HEK293 (cell line): ENCODE data around the gene CRTC1.

Source experiments
- CTCF ChIP-seq: fragments of 450-650 bp; formaldehyde crosslinking; IDR thresholded peaks from 2 replicates; pipeline ENCODE4 v1.5.1; 2016; ENCODE audit warnings: missing biosample characterization, missing genetic modification characterization
- REST ChIP-seq: fragments of 450-650 bp; formaldehyde crosslinking; IDR thresholded peaks from 2 replicates; pipeline ENCODE4 v1.5.1; 2016; ENCODE audit warnings: missing biosample characterization, missing genetic modification characterization
- YY1 ChIP-seq: fragments of 450-650 bp; formaldehyde crosslinking; IDR thresholded peaks from 2 replicates; pipeline ENCODE4 v1.5.1; 2018; ENCODE audit warnings: missing biosample characterization, missing genetic modification characterization
- ZBTB20 ChIP-seq: fragments of 450-650 bp; formaldehyde crosslinking; IDR thresholded peaks from 2 replicates; pipeline ENCODE4 v1.5.1; 2016; ENCODE audit warnings: missing biosample characterization, missing genetic modification characterization
- ZNF138 ChIP-seq: fragments of 450-650 bp; formaldehyde crosslinking; IDR thresholded peaks from 2 replicates; pipeline ENCODE4 v1.5.1; 2016; ENCODE audit warnings: missing biosample characterization, missing genetic modification characterization, borderline replicate concordance
- ZNF24 ChIP-seq: fragments of 450-650 bp; formaldehyde crosslinking; IDR thresholded peaks from 2 replicates; pipeline ENCODE4 v1.5.1; 2016; ENCODE audit warnings: missing biosample characterization, missing genetic modification characterization
- ZNF501 ChIP-seq: fragments of 450-650 bp; formaldehyde crosslinking; IDR thresholded peaks from 2 replicates; pipeline ENCODE4 v1.5.1; 2016; ENCODE audit warnings: missing biosample characterization, missing genetic modification characterization
- TF ChIP-seq, protein P1 (sequence below): fragments of 450-650 bp; formaldehyde crosslinking; IDR thresholded peaks from 2 replicates; pipeline ENCODE4 v1.5.1; 2016; ENCODE audit warnings: missing biosample characterization, missing genetic modification characterization, borderline replicate concordance
- TF ChIP-seq, protein P2 (sequence below): fragments of 450-650 bp; formaldehyde crosslinking; IDR thresholded peaks from 2 replicates; pipeline ENCODE4 v1.5.1; 2016; ENCODE audit warnings: missing biosample characterization, missing genetic modification characterization, low read depth
- TF ChIP-seq, protein P3 (sequence below): fragments of 450-650 bp; formaldehyde crosslinking; optimal IDR thresholded peaks from 2 replicates; pipeline ENCODE3; 2016; ENCODE audit warnings: missing biosample characterization, mild to moderate bottlenecking, missing genetic modification characterization
- TF ChIP-seq, protein P4 (sequence below): fragments of 450-650 bp; formaldehyde crosslinking; IDR thresholded peaks from 2 replicates; pipeline ENCODE4 v1.5.1; 2017; ENCODE audit warnings: missing biosample characterization, missing genetic modification characterization
- TF ChIP-seq, protein P5 (sequence below): fragments of 450-650 bp; formaldehyde crosslinking; conservative IDR thresholded peaks from 2 replicates; pipeline ENCODE4 v1.5.1; 2016; ENCODE audit warnings: low read depth, missing biosample characterization, missing genetic modification characterization

GRCh38 chr19:18697680-18698079, 14.2 kb downstream of the CRTC1 start:
- no peak for TF ChIP-seq CTCF
- no peak for TF ChIP-seq ZNF24 (tag by site-specific recombination)
- TF ChIP-seq, protein P1, sequence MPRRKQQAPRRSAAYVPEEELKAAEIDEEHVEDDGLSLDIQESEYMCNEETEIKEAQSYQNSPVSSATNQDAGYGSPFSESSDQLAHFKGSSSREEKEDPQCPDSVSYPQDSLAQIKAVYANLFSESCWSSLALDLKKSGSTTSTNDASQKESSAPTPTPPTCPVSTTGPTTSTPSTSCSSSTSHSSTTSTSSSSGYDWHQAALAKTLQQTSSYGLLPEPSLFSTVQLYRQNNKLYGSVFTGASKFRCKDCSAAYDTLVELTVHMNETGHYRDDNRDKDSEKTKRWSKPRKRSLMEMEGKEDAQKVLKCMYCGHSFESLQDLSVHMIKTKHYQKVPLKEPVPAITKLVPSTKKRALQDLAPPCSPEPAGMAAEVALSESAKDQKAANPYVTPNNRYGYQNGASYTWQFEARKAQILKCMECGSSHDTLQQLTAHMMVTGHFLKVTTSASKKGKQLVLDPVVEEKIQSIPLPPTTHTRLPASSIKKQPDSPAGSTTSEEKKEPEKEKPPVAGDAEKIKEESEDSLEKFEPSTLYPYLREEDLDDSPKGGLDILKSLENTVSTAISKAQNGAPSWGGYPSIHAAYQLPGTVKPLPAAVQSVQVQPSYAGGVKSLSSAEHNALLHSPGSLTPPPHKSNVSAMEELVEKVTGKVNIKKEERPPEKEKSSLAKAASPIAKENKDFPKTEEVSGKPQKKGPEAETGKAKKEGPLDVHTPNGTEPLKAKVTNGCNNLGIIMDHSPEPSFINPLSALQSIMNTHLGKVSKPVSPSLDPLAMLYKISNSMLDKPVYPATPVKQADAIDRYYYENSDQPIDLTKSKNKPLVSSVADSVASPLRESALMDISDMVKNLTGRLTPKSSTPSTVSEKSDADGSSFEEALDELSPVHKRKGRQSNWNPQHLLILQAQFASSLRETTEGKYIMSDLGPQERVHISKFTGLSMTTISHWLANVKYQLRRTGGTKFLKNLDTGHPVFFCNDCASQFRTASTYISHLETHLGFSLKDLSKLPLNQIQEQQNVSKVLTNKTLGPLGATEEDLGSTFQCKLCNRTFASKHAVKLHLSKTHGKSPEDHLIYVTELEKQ = no peak
- TF ChIP-seq ZNF501 (tag by site-specific recombination) = no peak
- TF ChIP-seq, protein P2, sequence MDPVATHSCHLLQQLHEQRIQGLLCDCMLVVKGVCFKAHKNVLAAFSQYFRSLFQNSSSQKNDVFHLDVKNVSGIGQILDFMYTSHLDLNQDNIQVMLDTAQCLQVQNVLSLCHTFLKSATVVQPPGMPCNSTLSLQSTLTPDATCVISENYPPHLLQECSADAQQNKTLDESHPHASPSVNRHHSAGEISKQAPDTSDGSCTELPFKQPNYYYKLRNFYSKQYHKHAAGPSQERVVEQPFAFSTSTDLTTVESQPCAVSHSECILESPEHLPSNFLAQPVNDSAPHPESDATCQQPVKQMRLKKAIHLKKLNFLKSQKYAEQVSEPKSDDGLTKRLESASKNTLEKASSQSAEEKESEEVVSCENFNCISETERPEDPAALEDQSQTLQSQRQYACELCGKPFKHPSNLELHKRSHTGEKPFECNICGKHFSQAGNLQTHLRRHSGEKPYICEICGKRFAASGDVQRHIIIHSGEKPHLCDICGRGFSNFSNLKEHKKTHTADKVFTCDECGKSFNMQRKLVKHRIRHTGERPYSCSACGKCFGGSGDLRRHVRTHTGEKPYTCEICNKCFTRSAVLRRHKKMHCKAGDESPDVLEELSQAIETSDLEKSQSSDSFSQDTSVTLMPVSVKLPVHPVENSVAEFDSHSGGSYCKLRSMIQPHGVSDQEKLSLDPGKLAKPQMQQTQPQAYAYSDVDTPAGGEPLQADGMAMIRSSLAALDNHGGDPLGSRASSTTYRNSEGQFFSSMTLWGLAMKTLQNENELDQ (tag by site-specific recombination) = no peak
- TF ChIP-seq, protein P3, sequence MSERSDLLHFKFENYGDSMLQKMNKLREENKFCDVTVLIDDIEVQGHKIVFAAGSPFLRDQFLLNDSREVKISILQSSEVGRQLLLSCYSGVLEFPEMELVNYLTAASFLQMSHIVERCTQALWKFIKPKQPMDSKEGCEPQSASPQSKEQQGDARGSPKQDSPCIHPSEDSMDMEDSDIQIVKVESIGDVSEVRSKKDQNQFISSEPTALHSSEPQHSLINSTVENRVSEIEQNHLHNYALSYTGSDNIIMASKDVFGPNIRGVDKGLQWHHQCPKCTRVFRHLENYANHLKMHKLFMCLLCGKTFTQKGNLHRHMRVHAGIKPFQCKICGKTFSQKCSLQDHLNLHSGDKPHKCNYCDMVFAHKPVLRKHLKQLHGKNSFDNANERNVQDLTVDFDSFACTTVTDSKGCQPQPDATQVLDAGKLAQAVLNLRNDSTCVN (tag by site-specific recombination) = no peak
- TF ChIP-seq YY1 = no peak
- no peak for TF ChIP-seq ZBTB20 (tag by site-specific recombination)
- TF ChIP-seq, protein P4, sequence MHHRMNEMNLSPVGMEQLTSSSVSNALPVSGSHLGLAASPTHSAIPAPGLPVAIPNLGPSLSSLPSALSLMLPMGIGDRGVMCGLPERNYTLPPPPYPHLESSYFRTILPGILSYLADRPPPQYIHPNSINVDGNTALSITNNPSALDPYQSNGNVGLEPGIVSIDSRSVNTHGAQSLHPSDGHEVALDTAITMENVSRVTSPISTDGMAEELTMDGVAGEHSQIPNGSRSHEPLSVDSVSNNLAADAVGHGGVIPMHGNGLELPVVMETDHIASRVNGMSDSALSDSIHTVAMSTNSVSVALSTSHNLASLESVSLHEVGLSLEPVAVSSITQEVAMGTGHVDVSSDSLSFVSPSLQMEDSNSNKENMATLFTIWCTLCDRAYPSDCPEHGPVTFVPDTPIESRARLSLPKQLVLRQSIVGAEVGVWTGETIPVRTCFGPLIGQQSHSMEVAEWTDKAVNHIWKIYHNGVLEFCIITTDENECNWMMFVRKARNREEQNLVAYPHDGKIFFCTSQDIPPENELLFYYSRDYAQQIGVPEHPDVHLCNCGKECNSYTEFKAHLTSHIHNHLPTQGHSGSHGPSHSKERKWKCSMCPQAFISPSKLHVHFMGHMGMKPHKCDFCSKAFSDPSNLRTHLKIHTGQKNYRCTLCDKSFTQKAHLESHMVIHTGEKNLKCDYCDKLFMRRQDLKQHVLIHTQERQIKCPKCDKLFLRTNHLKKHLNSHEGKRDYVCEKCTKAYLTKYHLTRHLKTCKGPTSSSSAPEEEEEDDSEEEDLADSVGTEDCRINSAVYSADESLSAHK (tag by site-specific recombination) = no peak
- no peak for TF ChIP-seq ZNF138
- TF ChIP-seq REST = no peak
- TF ChIP-seq, protein P5, sequence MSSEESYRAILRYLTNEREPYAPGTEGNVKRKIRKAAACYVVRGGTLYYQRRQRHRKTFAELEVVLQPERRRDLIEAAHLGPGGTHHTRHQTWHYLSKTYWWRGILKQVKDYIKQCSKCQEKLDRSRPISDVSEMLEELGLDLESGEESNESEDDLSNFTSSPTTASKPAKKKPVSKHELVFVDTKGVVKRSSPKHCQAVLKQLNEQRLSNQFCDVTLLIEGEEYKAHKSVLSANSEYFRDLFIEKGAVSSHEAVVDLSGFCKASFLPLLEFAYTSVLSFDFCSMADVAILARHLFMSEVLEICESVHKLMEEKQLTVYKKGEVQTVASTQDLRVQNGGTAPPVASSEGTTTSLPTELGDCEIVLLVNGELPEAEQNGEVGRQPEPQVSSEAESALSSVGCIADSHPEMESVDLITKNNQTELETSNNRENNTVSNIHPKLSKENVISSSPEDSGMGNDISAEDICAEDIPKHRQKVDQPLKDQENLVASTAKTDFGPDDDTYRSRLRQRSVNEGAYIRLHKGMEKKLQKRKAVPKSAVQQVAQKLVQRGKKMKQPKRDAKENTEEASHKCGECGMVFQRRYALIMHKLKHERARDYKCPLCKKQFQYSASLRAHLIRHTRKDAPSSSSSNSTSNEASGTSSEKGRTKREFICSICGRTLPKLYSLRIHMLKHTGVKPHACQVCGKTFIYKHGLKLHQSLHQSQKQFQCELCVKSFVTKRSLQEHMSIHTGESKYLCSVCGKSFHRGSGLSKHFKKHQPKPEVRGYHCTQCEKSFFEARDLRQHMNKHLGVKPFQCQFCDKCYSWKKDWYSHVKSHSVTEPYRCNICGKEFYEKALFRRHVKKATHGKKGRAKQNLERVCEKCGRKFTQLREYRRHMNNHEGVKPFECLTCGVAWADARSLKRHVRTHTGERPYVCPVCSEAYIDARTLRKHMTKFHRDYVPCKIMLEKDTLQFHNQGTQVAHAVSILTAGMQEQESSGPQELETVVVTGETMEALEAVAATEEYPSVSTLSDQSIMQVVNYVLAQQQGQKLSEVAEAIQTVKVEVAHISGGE (tag by site-specific recombination) = no peak
